ENCODE results near the gene ABCB7. TPM values are rescaled to one million over a fixed set of nuclear protein-coding genes. Genes with fewer than 3 reads are reported as not detected.

The ABCB7 gene
- total and polyA plus RNA-seq, 4 donors: 10.7 to 26.1 (median 17.4) TPM

GRCh38 chrX:75074475-75074874 is 81.6 kb downstream of the ABCB7 start:
- no peak overlapping the region for H3K4me3 ChIP-seq (ENCODE audit: low read depth in 1 of 3, low read length in 3 of 3)
- H3K9ac ChIP-seq (ENCODE audit: low read depth in 1 of 2, low read length in 2 of 2): no peak overlapping the region
- no peaks in the 10 kb centered on the region for H3K4me1 ChIP-seq (ENCODE audit: control insufficient read depth in 4 of 4, insufficient read depth in 4 of 4, low read length in 3 of 4)
- peaks cover 0 to 3% (median 0%) of the 10 kb centered on the region in 4 donors for H3K36me3 ChIP-seq (ENCODE audit: control insufficient read depth in 4 of 4, insufficient read depth in 3 of 4, low read depth in 1 of 4, low read length in 3 of 4)
- no peak overlapping the region for H3K27ac ChIP-seq (ENCODE audit: low read depth in 1 of 2, low read length in 2 of 2)
- no peak for TF ChIP-seq FOXA1 (IDR thresholded peaks at IDR 0.05)
- TF ChIP-seq SP1 (IDR thresholded peaks at IDR 0.05): no peak
- TF ChIP-seq TAF1 (conservative IDR thresholded peaks at IDR 0.05): no peak
- no peak for TF ChIP-seq MAX (IDR thresholded peaks at IDR 0.05)
- TF ChIP-seq HNF4A (conservative IDR thresholded peaks at IDR 0.05): no peak
- no peak for TF ChIP-seq REST (IDR thresholded peaks at IDR 0.05)
- TF ChIP-seq CTCF (IDR thresholded peaks at IDR 0.05; ENCODE audit: low read depth, low read length, missing input control): no peak
- no peak for TF ChIP-seq RXRA (IDR thresholded peaks at IDR 0.05)
- no peak for TF ChIP-seq ATF3 (IDR thresholded peaks at IDR 0.05)
- TF ChIP-seq ZBTB33 (IDR thresholded peaks at IDR 0.05): no peak
- TF ChIP-seq FOXA2 (IDR thresholded peaks at IDR 0.05): no peak
- no peak for TF ChIP-seq JUND (IDR thresholded peaks at IDR 0.05)
- no peak for TF ChIP-seq YY1 (IDR thresholded peaks at IDR 0.05)
- TF ChIP-seq HNF4G (IDR thresholded peaks at IDR 0.05): no peak
- TF ChIP-seq EGR1 (IDR thresholded peaks at IDR 0.05; ENCODE audit: low read depth in 2 of 2): no peak
- DNase-seq (ENCODE audit: low spot score): no peak
- H3K27me3 ChIP-seq (ENCODE audit: control insufficient read depth in 4 of 4, insufficient read depth in 4 of 4, low read length in 3 of 4): no peaks in the 10 kb centered on the region
- H3K9me3 ChIP-seq (ENCODE audit: control insufficient read depth in 4 of 4, low read length in 3 of 4): no peaks in the 10 kb centered on the region
- 100% methylated on average over 1 of the region's 1 CpG for WGBS

GRCh38 chrX:75071334-75071733 is 84.7 kb downstream of the ABCB7 start:
- no peak overlapping the region for H3K9ac ChIP-seq (ENCODE audit: low read depth in 1 of 2, low read length in 2 of 2)
- DNase-seq (ENCODE audit: low spot score): no peak
- WGBS: 77% methylated on average over 3 of the region's 3 CpGs

More at GRCh38 chrX:75071334-75071733, 84.7 kb downstream of the ABCB7 start:
- no peaks in the 10 kb centered on the region for H3K9me3 ChIP-seq (ENCODE audit: control insufficient read depth in 4 of 4, low read length in 3 of 4)
- no peak for TF ChIP-seq HNF4G (IDR thresholded peaks at IDR 0.05)
- no peak for TF ChIP-seq YY1 (IDR thresholded peaks at IDR 0.05)
- TF ChIP-seq ZBTB33 (IDR thresholded peaks at IDR 0.05): no peak
- TF ChIP-seq RAD21 (IDR thresholded peaks at IDR 0.05): no peak
- no peak for TF ChIP-seq REST (IDR thresholded peaks at IDR 0.05)
- TF ChIP-seq CTCF (IDR thresholded peaks at IDR 0.05; ENCODE audit: low read depth, low read length, missing input control): no peak
- no peak for TF ChIP-seq HNF4A (conservative IDR thresholded peaks at IDR 0.05)
- H3K36me3 ChIP-seq (ENCODE audit: control insufficient read depth in 4 of 4, insufficient read depth in 3 of 4, low read depth in 1 of 4, low read length in 3 of 4): peaks cover 0 to 3% (median under 1%) of the 10 kb centered on the region in 4 donors
- no peak overlapping the region for H3K27ac ChIP-seq (ENCODE audit: low read depth in 1 of 2, low read length in 2 of 2)
- no peak overlapping the region for H3K4me3 ChIP-seq (ENCODE audit: low read depth in 1 of 3, low read length in 3 of 3)
- H3K27me3 ChIP-seq (ENCODE audit: control insufficient read depth in 4 of 4, insufficient read depth in 4 of 4, low read length in 3 of 4): no peaks in the 10 kb centered on the region
- H3K4me1 ChIP-seq (ENCODE audit: control insufficient read depth in 4 of 4, insufficient read depth in 4 of 4, low read length in 3 of 4): no peaks in the 10 kb centered on the region

Data from liver (tissue), 9 donors.